HG02870 (cell line): ENCODE results near the gene IRF7.
A peak's percentile ranks its signal among the peaks of the same experiment; 100 is the strongest.
"Not testable (repeated sequence)": the region's sequence is repeated elsewhere in the genome, so short reads cannot be mapped to it uniquely, and the experiment has no call there.

Source experiments
- ATAC-seq: cut with Tn5 transposase; IDR thresholded peaks from one replicate; pipeline ENCODE4 v1.9.1; 2021; ENCODE audit warnings: mild to moderate bottlenecking, moderate library complexity; ENCODE audit not compliant: unreplicated experiment

IRF7 gene

DNA sequence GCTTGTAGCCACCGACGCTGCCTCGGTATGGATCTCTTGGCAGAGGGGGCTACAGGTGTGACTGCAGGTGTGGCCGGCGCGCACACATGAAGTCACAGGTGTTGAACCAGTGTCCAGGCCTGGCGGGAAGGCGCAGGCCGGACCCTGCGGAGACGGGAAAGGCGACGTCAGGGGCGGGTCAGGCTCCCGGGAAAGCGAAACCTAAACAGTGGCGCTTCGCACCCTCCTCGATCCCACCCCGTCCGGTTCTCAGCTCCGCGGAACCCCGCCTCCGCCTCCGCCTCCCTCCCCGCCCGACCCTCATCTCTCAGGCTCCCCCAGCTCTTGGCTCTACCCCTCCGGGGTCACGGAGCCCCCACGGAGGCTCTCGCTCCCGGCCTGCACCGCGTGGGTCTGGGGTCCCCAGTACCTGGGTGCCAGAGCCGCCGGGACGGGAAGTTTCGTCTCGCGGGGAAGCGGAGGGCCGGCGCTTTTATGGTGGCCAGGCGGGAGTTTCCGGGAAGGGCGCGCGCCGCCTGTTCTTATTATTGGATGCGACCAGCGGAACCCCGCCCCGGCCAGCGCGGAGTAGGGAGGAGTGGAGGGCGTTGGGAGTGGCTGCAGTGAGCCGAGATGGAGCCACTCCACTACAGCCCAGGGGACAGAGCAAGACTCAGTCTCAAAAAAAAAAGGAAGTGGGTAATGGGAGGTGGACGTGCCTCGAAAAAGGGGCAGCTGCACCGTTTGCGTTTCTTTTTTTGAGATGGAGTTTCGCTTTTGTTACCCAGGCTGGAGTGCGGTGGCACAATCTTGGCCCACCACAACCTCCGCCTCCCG lies at the start of gene IRF7:
Gene IRF7, minus strand, starts transcription at position 447 of the 816 bp plus-strand sequence. CDS start 586 bp downstream, outside the sequence.
- ATAC-seq, result peak; percentile 84

DNA sequence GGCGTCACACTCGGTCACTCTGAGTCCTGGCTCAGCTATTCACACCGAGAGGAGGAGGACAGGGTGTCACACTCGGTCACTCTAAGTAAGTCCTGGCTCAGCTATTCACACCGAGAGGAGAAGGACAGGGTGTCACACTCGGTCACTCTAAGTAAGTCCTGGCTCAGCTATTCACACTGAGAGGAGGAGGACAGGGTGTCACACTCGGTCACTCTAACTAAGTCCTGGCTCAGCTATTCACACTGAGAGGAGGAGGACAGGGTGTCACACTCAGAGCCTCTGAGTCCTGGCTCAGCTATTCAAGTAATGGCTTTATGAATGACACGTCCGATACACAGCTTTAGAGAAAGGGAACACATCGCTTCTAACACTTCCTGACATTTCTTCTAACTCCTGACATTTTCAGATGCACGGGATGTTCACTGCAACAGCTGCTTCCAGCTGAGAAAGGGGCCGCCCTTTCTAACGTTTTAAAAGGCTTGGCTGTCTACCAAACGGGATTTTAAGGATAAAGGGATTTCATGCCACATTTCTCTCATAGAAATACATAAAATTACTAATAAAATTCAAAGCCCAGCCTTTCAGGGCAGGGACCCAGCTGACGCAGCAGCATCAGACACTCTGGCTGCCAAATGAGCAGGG lies 49.4 kb upstream of the IRF7 start:
- no peak for ATAC-seq

- no peak for ATAC-seq
These were observed 47.0 kb upstream of the IRF7 start for GRCh38 chr11:662689-663274.

DNA sequence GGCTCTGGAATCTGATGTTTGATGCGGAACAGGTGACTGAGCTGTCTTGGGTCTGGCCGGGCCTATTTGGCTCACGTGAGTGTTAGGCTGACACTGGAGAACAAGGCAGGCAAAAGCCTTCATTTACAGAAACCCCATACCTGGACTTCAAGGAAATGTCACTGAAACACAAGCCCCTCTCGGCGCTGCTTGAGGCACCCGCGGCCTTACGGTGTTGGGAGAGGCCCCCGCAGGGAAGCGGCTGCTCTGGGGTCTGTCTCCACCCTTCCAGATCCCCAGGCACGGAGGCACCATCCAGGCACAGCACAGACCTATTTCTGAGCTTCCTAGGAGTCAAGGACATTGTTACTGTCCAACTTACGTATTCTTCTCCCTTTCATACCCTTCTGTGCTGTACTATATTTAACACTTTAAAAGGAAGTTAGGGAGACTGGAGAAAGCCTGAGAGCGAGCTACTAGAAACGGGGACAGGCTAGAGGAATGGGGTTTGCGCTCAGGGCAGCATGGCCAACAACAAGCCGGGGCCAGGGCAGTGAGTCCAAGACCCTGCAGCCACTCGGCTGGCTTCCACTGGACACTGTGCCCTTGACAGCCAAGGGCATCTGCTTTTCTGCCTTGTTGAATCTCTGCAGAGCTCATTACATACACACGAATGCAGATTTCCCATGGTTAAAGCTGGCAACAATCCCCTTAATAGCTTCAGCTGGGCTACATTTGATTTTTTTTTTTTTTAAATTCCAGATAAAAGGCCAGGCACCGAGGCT lies 45.1 kb upstream of the IRF7 start:
- ATAC-seq, result no peak

GRCh38 chr11:660281-660680 lies 44.5 kb upstream of the IRF7 start:
- ATAC-seq, result no peak

DNA sequence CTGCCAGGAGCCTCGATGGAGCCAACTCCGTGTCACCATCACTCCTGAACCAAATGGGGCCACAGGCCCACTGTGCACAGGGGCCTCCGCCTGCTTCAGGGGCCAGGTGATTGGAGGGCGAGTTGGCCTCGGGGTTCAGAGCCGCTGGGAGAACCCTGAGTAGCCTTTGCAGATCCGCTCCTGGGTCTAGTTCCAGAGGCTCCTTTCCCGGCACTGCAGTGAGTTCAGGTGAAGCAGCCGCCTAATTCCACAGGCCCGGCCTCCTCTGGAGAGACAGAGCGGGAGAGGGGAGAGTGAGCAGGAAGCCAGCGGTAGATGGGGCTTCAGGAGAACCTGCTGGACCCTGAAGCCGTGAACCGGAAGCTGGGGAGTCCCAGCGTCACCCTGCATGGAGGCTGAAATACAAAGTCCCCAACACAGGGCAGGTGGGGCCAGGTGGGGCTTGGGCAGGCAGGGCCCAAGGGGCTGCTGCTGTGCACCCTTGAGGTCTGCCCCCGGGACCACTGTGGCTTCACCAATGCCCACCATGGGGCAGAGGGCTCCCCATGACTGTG lies 43.9 kb upstream of the IRF7 start:
- no peak for ATAC-seq

GRCh38 chr11:657691-658126 lies 42.0 kb upstream of the IRF7 start:
- ATAC-seq, result no peak

- ATAC-seq, result no peak
These were observed 41.1 kb upstream of the IRF7 start for GRCh38 chr11:656866-657265.

GRCh38 chr11:656426-656825 lies 40.7 kb upstream of the IRF7 start:
- ATAC-seq, result no peak

DNA sequence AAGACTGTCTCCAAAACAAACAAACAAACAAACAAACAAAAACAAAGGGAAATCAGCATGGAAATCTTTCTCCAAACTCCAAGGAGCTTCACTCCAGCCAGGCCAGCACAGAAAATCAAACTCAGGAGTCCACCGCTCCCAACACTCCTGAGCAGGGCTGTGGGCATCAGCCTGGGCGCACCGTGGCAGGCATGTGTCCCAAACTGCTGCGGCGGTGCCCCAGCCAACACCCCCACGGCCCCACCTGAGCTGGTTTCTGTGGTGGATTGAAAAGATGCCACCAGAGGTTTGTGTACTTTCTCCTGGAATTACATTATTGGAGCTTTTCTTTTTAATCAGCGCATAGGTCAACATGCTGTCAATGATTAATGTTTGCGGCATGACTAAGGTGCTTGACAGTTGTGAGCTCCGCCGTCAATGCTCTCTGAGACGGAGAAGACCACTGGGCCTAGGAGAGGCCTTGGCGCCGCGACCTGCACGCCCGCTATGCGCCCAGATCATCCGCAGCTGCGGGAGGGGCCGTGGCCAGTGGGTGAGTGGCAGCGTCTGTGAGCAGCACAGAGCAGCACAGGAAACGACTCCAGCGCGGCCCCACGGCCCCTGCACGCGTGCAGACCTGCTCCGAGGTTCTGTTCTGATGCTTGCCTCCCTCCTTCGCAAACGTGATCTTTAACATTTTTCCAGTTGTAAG lies 39.4 kb upstream of the IRF7 start:
- no peak for ATAC-seq

- not testable (repeated sequence) for ATAC-seq
These were observed 38.7 kb upstream of the IRF7 start for GRCh38 chr11:654444-654843.

DNA sequence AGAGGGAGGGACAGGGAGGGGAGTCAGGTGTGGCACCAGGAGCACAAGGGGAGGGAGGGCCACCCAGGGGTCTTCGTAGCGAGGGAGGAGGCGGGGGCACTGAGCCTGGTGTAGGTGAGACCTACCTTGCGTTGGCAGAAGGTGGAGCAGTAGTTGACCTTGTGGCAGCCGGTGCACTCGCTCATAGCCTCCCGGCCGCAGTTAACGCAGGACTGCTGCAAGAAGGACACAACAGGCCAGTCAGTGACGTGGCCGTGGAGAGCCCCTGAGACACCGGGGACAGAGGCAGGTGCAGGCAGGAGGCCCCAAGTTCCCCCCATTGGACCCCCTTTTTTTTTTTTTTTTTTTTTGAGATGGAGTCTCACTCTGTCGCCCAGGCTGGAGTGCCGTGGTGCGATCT lies 38.1 kb upstream of the IRF7 start:
- no peak for ATAC-seq

- not testable (repeated sequence) for ATAC-seq
These were observed 37.4 kb upstream of the IRF7 start for GRCh38 chr11:653136-653535.

DNA sequence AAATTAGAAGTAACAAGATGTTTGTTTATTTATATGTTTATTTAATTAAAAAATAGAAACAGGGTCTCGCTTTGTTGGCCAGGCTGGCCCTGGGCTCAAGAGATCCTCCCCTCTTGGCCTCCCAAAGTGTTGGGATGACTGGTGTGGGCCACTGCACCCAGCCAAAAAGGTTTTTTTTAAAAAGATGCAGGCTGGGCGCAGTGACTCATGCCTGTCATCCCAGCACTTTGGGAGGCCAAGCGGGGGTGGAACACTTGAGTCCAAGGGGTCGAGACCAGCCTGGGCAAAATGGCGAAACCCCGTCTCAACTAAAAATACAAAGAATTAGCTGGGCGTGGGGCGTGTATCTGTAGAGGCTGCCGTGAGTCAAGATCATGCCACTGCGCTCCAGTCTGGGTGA lies 34.7 kb upstream of the IRF7 start:
- ATAC-seq, result no peak

GRCh38 chr11:647672-648158 lies 32.0 kb upstream of the IRF7 start:
- not testable (repeated sequence) for ATAC-seq

- no peak for ATAC-seq
These were observed 30.5 kb upstream of the IRF7 start for GRCh38 chr11:646214-646613.

- no peak for ATAC-seq
These were observed 29.8 kb upstream of the IRF7 start for GRCh38 chr11:645536-645935.

DNA sequence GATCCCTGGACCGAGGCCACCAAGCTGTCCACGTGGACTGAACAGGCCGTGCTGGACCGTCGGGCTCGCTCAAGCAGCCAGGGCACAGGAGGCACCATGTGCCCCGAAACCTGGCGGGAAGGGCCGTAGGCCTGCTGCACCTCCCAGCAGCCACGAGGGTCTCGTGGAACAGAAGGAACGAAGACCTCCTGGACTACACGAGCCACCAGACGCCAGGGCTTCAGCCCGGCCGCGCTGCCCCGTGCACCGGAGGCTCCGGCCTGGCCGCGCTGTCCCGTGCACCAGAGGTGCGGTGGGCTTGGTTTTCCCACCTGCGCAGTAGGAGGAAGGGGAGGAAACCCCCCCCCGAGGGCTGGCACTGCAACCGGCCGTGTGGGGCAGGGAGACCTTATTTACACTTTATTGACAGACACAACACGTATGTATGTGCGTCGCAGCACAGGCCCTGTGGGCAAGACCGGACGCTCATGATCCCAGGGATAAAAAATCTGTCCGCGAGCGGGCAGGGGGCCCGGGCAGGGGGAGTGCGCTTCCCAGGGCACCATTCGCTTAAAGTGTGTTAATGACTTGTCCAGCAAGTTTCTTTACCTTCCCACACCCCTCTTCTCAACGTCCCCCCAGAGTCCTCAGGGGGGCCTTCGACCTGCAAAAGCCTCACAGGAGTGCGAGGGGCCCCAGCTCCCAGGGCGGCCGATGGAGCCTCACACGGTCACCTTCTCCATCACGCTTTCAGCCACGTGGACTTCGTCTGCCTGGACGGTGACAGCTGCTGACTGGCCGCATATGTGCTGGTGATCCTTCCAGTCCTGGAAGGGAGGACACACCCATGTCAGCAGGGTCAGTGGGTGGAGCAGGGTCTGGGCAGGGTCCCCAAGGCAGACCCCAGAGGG lies 28.3 kb upstream of the IRF7 start:
- no peak for ATAC-seq

GRCh38 chr11:643366-643765 lies 27.6 kb upstream of the IRF7 start:
- ATAC-seq, result no peak
